Activated T-helper 2 cell treated with anti-CD3 and anti-CD28 coated beads, Interferon-gamma antibody, Interleukin-2, Interleukin-4, amounts not matched to agents 10 μg/mL and 5 μg/mL and 100 μg/mL, durations not matched to agents 14 hours and 24 hours and 36 hours (primary cell): ENCODE measurements around the gene SLC22A17. TPM values are rescaled to one million over a fixed set of nuclear protein-coding genes. Genes with fewer than 3 reads are reported as not detected.

ENCODE experiments used
- DNase-seq: peaks from one replicate; pipeline ENCODE4 v3.0.0; 2021; ENCODE audit warnings: low spot score
- H3K27ac Mint-ChIP-seq: one replicate; pipeline ENCODE4 v1.8.0; 2021; ENCODE audit warnings: mixed read lengths
- H3K27me3 Mint-ChIP-seq: one replicate; pipeline ENCODE4 v1.8.0; 2021; ENCODE audit warnings: low read depth, mixed read lengths
- H3K36me3 Mint-ChIP-seq: one replicate; pipeline ENCODE4 v1.8.0; 2021; ENCODE audit warnings: low read depth, mixed read lengths
- H3K4me1 Mint-ChIP-seq: one replicate; pipeline ENCODE4 v1.8.0; 2021; ENCODE audit warnings: low read depth, mixed read lengths
- H3K4me3 Mint-ChIP-seq: one replicate; pipeline ENCODE4 v1.8.0; 2021; ENCODE audit warnings: low read depth, mild to moderate bottlenecking, moderate library complexity, mixed read lengths
- H3K9me3 Mint-ChIP-seq: one replicate; pipeline ENCODE4 v1.8.0; 2021; ENCODE audit warnings: mixed read lengths
- intact Hi-C: fragments of 100-400 bp; cut with micrococcal nuclease; formaldehyde crosslinking; loops from one replicate; pipeline ENCODE4 v1.15.1; 2023
- total RNA-seq: library from RNA; stranded (reverse); gene quantifications from 2 replicates; pipeline ENCODE4 v1.2.3, GENCODE V29; 2022

SLC22A17 gene
- total RNA-seq, 1 donor from 2014 or later: 2.9 TPM

DNA sequence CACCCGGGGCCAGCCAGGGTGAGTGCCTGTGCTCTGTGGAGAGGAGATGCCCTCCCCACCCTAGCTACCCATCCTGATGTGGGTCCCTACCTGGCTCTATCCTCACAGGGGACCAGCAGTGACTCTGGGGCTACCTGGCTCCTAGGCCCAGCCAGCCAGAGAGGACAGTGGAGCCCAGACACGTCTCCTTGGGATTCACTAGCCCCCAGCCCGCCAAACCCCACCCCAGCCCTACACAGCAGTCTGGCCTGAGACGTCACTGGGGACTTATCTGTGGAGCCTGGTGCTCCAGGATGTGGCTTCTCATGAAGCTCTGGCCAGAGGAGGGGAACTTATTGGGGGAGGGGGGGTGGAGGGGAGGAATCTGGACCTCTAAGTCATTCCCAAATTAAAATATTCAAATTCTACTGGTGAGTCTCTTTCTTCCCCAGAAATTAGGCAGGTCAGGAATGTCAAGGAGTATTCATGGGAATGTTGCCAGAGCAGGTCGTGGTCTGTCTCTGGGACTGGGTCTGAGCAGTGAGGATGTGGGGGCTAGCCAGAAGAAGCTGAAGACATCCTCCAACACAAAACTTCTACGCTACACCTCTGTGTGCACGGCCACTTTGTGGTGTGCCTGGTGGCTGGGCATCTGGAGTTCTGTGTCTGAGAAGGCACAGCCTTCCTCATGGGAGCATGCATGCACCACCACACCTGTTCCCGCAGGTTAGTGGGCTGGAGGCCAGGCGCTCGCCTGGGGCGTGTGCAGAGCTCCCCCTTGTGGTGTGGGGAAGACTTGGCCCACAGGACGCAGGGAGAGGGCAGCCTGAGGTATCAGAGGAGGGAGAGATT is 26.9 kb upstream of the SLC22A17 start:
- no peak overlapping the region for H3K27ac Mint-ChIP-seq
- H3K4me3 Mint-ChIP-seq: no peak overlapping the region
- H3K27me3 Mint-ChIP-seq: no peaks in the 10 kb centered on the region
- no peaks in the 10 kb centered on the region for H3K36me3 Mint-ChIP-seq
- H3K4me1 Mint-ChIP-seq: no peaks in the 10 kb centered on the region
- H3K9me3 Mint-ChIP-seq: no peaks in the 10 kb centered on the region
- DNase-seq: peak; percentile 43
- intact Hi-C loops: loop anchor here (1.0 to 2.0 kb wide), 2 partner anchors 51 to 115 kb away; no protein-coding TSS in a partner anchor

DNA sequence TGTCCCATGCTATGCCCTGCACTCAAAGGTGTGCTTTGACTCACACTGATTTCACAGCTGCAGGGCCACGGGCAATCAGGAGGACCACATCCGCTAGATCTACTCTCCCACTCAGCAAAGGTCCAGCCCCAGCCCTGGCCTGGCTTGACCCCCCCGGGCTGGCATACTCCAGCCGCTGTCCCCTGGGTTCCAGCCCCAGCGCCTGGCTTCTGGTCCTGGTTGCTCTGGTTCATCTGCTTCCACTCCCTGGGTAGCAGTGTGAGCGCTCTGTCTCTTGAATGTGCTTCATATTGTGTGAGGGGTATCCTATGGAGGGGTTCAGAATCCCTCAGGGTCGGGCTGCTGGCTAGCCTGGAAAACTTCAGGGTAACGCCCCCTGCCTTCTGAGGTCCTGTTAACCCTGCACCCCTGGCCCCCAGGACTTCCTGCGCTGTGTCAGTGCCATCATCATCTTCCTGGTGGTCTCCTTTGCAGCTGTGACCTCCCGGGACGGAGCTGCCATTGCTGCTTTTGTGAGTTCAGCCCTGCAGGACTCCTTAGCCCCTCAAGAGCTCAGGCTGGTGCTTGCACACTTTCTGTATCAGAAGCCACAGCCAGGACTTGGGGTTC is 26.0 kb upstream of the SLC22A17 start:
- intact Hi-C loops: no loop called here
- no peaks in the 10 kb centered on the region for H3K36me3 Mint-ChIP-seq
- H3K27ac Mint-ChIP-seq: no peak overlapping the region
- H3K9me3 Mint-ChIP-seq: no peaks in the 10 kb centered on the region
- H3K4me1 Mint-ChIP-seq: no peaks in the 10 kb centered on the region
- no peak for DNase-seq
- no peaks in the 10 kb centered on the region for H3K27me3 Mint-ChIP-seq
- H3K4me3 Mint-ChIP-seq: no peak overlapping the region

DNA sequence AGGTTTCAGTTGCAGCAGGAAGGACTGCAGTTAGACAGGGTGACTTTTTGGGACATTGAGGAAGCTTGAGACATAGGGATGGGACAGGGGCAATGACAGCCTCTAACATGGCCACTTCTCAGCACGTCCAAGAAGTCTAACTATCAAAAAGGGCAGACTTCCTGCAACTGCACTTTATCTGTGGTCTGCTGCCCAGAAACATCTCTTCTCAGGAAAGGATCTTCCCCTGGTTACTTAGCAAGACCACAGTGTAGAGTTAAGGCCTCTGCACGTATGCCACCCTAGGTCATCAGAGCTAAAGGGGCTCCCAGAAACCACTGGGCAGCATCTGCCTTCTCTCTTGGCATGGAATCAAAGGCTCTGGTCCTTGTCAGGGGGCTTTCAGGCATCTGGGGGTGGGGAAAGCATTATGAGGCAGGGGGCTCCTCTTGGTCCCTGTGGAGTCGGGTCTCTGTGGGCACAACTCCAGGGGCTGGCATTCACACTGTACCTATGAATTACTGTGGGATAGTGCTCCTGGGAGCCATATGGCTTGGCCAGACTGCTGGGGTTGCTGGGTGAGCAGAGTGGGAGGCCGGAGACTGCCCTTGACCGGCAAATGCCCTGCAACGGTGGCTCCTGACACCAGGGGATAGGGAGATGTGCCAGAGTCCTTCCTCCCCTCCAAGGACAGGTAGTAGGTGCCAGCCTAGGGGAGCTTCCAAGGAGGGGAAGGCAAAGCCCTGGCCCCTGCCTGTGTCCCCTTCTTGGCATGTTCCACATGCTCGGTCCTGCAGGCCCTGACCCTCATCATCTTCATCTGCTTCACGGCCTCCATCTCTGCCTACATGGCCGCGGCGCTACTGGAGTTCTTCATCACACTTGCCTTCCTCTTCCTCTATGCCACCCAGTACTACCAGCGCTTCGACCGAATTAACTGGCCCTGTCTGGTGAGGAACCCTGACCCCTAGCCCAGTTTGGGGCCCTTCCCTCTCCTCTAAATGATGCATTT is 25.2 kb upstream of the SLC22A17 start:
- intact Hi-C loops: no loop called here
- Mint-ChIP-seq H3K36me3 (no peaks in the 10 kb centered on the region), H3K27ac (no peak overlapping the region), H3K4me1 (no peaks in the 10 kb centered on the region), H3K9me3 (no peaks in the 10 kb centered on the region), H3K4me3 (no peak overlapping the region), H3K27me3 (no peaks in the 10 kb centered on the region)
- DNase-seq: no peak

GRCh38 chr14:23377198-23377550 is 24.5 kb upstream of the SLC22A17 start:
- no peak overlapping the region for H3K27ac Mint-ChIP-seq
- intact Hi-C loops: no loop called here
- DNase-seq: no peak
- H3K27me3 Mint-ChIP-seq: peaks cover 2% of the 10 kb centered on the region
- no peaks in the 10 kb centered on the region for H3K4me1 Mint-ChIP-seq
- H3K9me3 Mint-ChIP-seq: no peaks in the 10 kb centered on the region
- no peak overlapping the region for H3K4me3 Mint-ChIP-seq
- H3K36me3 Mint-ChIP-seq: no peaks in the 10 kb centered on the region

DNA sequence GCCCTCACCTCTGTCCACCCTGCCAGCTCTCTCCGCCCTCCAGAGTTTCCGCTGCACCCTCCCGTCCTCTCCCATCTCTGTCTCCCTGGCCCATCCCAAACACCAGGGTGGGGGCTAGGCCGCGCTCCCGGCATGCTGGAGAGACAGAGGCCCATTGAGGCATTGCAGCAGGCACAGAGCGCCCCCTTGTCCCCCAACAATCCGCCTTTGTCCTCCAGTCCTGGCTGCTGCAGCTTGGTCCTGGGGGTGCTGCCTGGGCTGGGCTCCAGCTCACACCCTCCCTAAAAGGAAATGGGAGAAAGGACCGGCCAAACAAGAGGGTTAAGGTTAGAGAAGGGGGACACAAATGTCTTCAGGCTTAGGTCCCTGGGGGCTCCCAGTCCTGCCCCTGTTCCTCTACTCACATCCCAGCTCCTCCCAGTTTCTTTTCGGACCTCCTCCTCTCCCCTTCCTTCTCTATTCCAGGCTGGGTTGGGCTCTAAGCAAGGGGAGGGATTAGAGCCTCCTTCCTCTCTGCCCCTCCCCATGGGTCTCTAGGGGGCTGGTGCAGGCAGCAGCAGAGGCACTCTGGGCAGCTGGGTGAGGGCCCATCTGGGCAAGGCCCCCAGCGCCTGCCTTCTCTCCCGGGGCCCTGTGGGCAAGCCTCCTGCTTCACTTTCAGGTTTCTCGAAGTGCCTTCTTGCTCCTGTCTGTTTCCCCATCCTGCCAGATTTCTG is 24.0 kb upstream of the SLC22A17 start, which contains the start of gene CMTM5:
TSS of gene CMTM5 (plus strand) at position 565 of the 716 bp plus-strand sequence. CDS start 206 bp downstream, outside the sequence.
- DNase-seq: no peak
- no peaks in the 10 kb centered on the region for H3K36me3 Mint-ChIP-seq
- H3K27me3 Mint-ChIP-seq: peaks cover 3% of the 10 kb centered on the region
- no peaks in the 10 kb centered on the region for H3K4me1 Mint-ChIP-seq
- intact Hi-C loops: no loop called here
- H3K4me3 Mint-ChIP-seq: no peak within 1 kb of the TSS
- no peaks in the 10 kb centered on the region for H3K9me3 Mint-ChIP-seq
- no peak within 1 kb of the TSS for H3K27ac Mint-ChIP-seq

DNA sequence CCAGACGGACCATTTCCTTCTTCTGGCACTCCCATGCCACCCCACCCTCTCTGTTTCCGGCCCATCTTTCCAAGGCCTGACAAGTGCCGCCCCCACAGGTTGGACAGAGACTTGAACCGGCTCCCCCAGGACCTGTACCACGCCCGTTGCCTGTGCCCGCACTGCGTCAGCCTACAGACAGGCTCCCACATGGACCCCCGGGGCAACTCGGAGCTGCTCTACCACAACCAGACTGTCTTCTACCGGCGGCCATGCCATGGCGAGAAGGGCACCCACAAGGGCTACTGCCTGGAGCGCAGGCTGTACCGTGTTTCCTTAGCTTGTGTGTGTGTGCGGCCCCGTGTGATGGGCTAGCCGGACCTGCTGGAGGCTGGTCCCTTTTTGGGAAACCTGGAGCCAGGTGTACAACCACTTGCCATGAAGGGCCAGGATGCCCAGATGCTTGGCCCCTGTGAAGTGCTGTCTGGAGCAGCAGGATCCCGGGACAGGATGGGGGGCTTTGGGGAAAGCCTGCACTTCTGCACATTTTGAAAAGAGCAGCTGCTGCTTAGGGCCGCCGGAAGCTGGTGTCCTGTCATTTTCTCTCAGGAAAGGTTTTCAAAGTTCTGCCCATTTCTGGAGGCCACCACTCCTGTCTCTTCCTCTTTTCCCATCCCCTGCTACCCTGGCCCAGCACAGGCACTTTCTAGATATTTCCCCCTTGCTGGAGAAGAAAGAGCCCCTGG is 23.0 kb upstream of the SLC22A17 start:
- Mint-ChIP-seq H3K27me3 (peaks cover 3% of the 10 kb centered on the region), H3K9me3 (no peaks in the 10 kb centered on the region), H3K36me3 (no peaks in the 10 kb centered on the region), H3K27ac (no peak overlapping the region), H3K4me1 (no peaks in the 10 kb centered on the region), H3K4me3 (no peak overlapping the region)
- intact Hi-C loops: no loop called here
- no peak for DNase-seq

DNA sequence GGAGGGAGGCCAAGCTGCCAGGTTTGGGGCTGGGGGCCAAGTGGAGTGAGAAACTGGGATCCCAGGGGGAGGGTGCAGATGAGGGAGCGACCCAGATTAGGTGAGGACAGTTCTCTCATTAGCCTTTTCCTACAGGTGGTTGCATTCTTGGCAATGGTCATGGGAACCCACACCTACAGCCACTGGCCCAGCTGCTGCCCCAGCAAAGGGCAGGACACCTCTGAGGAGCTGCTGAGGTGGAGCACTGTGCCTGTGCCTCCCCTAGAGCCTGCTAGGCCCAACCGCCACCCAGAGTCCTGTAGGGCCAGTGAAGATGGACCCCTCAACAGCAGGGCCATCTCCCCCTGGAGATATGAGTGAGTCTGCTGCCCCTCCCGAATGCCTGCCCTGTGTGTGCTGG is 20.4 kb upstream of the SLC22A17 start:
- Mint-ChIP-seq H3K36me3 (no peaks in the 10 kb centered on the region), H3K4me1 (no peaks in the 10 kb centered on the region), H3K27me3 (peaks cover 10% of the 10 kb centered on the region), H3K4me3 (no peak overlapping the region), H3K27ac (no peak overlapping the region), H3K9me3 (no peaks in the 10 kb centered on the region)
- intact Hi-C loops: no loop called here
- no peak for DNase-seq

DNA sequence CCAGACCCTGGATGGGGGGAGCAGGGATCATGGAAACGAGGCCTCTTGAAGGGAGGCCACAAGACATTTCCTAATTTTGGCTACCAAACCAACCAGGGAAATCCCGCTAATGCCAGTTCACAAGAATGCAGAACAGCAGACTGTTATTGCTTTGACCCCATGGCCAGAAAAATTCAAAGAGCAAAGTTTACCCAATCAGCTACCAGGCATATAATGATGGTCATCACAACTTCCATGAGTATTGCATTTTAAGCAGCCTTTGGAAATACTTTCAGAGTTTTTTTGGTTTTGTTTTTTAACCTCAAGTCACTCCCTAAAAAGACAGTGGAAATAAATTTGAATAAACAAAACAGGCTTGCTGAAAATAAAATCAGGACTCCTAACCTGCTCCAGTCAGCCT is 19.8 kb upstream of the SLC22A17 start, which contains the start of gene IL25:
TSS of gene IL25 (plus strand) at position 301 of the 400 bp plus-strand sequence.
- Mint-ChIP-seq H3K36me3 (no peaks in the 10 kb centered on the region), H3K27ac (no peak within 1 kb of the TSS), H3K9me3 (no peaks in the 10 kb centered on the region), H3K27me3 (peaks cover 12% of the 10 kb centered on the region), H3K4me1 (no peaks in the 10 kb centered on the region), H3K4me3 (no peak within 1 kb of the TSS)
- no peak for DNase-seq
- intact Hi-C loops: no loop called here

DNA sequence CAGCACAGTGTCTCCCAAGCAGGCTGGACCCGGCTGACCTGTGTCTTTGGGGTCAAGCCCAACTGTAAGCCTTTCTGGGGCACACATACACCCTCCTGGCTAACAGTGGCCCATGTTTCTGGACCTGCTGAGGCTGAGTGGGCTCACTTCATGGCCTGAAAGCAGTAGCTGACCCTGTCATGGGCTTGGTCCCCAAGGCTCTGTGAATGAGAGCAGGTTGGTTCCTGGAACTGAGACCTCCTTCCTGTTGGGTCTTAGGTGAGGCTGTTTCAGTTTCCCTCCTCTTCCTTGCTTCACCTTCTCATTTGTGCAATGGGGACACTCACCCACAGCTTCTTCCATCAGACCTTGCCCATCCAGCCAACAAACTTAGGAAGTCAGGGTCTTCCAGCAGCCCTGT is 19.2 kb upstream of the SLC22A17 start:
- no peak for DNase-seq
- Mint-ChIP-seq H3K36me3 (no peaks in the 10 kb centered on the region), H3K9me3 (no peaks in the 10 kb centered on the region), H3K27ac (no peak overlapping the region), H3K4me3 (no peak overlapping the region), H3K27me3 (peaks cover 18% of the 10 kb centered on the region), H3K4me1 (no peaks in the 10 kb centered on the region)
- intact Hi-C loops: no loop called here

DNA sequence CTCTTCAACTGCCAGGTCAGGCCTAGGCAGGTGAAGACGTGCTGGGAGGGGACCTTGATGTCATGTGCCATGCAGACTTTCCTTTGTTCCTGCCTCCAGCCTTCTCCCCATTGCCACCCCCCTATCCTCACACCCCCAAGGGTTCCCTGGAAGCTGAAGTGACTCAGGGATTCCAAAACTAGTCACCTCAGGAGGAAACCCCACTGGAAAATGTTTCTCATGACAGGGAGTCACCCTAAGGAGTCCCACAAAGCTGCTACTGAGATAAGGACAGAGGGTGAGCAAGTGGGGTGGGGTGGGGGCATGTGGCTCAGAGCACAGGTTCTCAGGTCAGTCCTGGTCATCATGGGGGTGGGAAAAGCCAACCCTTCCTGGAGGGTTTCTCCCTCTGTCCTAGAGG is 17.5 kb upstream of the SLC22A17 start:
- Mint-ChIP-seq H3K9me3 (no peaks in the 10 kb centered on the region), H3K4me1 (no peaks in the 10 kb centered on the region), H3K4me3 (no peak overlapping the region), H3K36me3 (no peaks in the 10 kb centered on the region), H3K27ac (no peak overlapping the region), H3K27me3 (peaks cover 22% of the 10 kb centered on the region)
- no peak for DNase-seq
- intact Hi-C loops: no loop called here

DNA sequence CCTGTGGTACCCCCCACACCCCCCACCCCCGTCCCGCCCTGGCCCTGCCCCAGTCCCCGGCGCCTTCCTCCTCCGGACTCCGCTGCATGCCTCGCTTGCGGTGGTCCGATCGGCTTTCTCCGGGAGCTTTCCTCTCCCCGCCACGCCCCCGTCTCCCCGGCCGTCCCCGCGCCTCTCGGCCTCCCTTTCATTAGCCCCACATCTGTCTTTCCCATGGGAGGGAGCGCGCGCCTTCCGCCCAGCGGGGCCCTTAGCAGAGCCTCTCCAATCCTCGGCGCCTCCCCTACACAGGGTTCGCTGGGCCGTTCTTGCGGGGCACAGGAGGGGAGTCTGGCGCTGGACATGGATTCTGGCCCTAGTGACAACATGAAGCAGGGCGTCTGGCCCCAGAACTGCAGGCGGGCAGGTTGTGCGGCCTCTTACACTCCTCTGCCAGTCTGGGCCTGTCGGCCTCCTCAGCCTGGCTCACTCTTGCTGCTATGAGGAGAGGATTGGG is 13.8 kb upstream of the SLC22A17 start:
- Mint-ChIP-seq H3K4me1 (no peaks in the 10 kb centered on the region), H3K27me3 (peaks cover 40% of the 10 kb centered on the region), H3K4me3 (no peak overlapping the region), H3K27ac (no peak overlapping the region), H3K9me3 (no peaks in the 10 kb centered on the region), H3K36me3 (no peaks in the 10 kb centered on the region)
- intact Hi-C loops: no loop called here
- DNase-seq: no peak
